GM12891 (cell line): ENCODE results near the gene C10orf90.

Experiments
- PAX5 ChIP-seq: IDR thresholded peaks from 2 replicates; pipeline ENCODE4 v1.6.1; 2011; ENCODE audit warnings: low read length, moderate library complexity, mild to moderate bottlenecking; ENCODE audit not compliant: insufficient read depth, severe bottlenecking
- POLR2A ChIP-seq: IDR thresholded peaks from 2 replicates; pipeline ENCODE4 v1.6.1; 2011; ENCODE audit warnings: low read depth, low read length, control low read depth
- POLR2AphosphoS5 ChIP-seq: IDR thresholded peaks from 2 replicates; pipeline ENCODE4 v1.6.1; 2011; ENCODE audit warnings: low read depth, low read length, control low read depth
- SPI1 ChIP-seq: IDR thresholded peaks from 2 replicates; pipeline ENCODE4 v1.6.1; 2011; ENCODE audit warnings: low read depth, low read length, control low read depth
- TAF1 ChIP-seq: IDR thresholded peaks from 2 replicates; pipeline ENCODE4 v1.6.1; 2011; ENCODE audit warnings: low read depth, low read length, control low read depth

- no peak for TF ChIP-seq TAF1
- TF ChIP-seq POLR2A, result no peak
- no peak for TF ChIP-seq POLR2AphosphoS5
- no peak for TF ChIP-seq SPI1
- no peak for TF ChIP-seq PAX5
Observed at GRCh38 chr10:126398383-126398743, 272.1 kb downstream of the C10orf90 start.
